Keratinocyte (primary cell): ENCODE measurements around the gene HMGCLL1.

Experiments
- EZH2 ChIP-seq: IDR thresholded peaks from one replicate; pipeline ENCODE4 v1.6.1; 2012; ENCODE audit warnings: inconsistent platforms, mild to moderate bottlenecking, low read length, moderate library complexity
- TF ChIP-seq, protein P1 (sequence below), 3 experiments: IDR thresholded peaks in 1 of 3; conservative IDR thresholded peaks in 1 of 3; optimal IDR thresholded peaks in 1 of 3; 2 replicates in 2 of 3; 3 replicates in 1 of 3; pipeline versions ENCODE3 to v1.5.1; 2011; ENCODE audit warnings: low read length in 3 of 3, mild to moderate bottlenecking in 3 of 3, moderate library complexity in 2 of 3, control low read depth in 1 of 3, inconsistent platforms in 1 of 3; ENCODE audit not compliant: insufficient read depth in 2 of 3; ENCODE audit errors: extremely low read depth in 1 of 3

DNA sequence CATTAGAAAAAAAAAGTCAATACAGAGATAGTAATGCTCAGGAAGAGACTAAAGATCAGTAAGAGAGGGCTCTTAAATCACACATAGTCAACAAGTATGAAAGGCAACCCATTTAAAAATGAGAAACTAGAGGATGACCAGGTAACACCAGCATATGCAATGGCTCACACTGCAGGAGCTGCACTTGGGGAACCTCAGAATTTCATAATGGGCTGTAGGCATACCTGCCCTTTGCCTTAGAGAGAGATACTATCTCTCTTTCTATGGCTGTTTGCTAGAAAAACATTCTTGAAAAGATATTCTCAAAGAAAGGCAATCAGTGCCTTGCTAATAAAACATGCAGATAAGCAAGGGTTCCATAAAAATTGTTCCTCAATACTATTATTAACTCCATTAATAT is 33.2 kb downstream of the HMGCLL1 start:
- TF ChIP-seq, protein P1, sequence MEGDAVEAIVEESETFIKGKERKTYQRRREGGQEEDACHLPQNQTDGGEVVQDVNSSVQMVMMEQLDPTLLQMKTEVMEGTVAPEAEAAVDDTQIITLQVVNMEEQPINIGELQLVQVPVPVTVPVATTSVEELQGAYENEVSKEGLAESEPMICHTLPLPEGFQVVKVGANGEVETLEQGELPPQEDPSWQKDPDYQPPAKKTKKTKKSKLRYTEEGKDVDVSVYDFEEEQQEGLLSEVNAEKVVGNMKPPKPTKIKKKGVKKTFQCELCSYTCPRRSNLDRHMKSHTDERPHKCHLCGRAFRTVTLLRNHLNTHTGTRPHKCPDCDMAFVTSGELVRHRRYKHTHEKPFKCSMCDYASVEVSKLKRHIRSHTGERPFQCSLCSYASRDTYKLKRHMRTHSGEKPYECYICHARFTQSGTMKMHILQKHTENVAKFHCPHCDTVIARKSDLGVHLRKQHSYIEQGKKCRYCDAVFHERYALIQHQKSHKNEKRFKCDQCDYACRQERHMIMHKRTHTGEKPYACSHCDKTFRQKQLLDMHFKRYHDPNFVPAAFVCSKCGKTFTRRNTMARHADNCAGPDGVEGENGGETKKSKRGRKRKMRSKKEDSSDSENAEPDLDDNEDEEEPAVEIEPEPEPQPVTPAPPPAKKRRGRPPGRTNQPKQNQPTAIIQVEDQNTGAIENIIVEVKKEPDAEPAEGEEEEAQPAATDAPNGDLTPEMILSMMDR (optimal IDR thresholded peaks at IDR 0.05 in 1 of 3, IDR thresholded peaks at IDR 0.05 in 1 of 3, conservative IDR thresholded peaks at IDR 0.05 in 1 of 3; ENCODE audit: extremely low read depth in 1 of 3, insufficient read depth in 2 of 3, low read length in 3 of 3) = no peak
- TF ChIP-seq EZH2 = no peak
